GM23338 (cell line): ENCODE results near the gene EPHA10. TPM values are rescaled to one million over a fixed set of nuclear protein-coding genes. Genes with fewer than 3 reads are reported as not detected.
"Not testable (repeated sequence)": the region's sequence is repeated elsewhere in the genome, so short reads cannot be mapped to it uniquely, and the experiment has no call there.

Experiments
- ATAC-seq: fragments of 200-7000 bp; cut with Tn5 transposase; 3 replicates; pipeline ENCODE4 v1.9.1; 2020
- DNase-seq: peaks from one replicate; pipeline ENCODE4 v3.0.0-alpha.2; 2015; ENCODE audit warnings: low spot score
- H2AFZ ChIP-seq: fragments of 200-600 bp; sonication (generic); 2 replicates; pipeline ENCODE4 v1.8.0; 2016; ENCODE audit warnings: antibody characterized with exemption, mild to moderate bottlenecking, moderate library complexity
- H3F3A ChIP-seq: fragments of 200-600 bp; sonication (generic); replicated peaks from 2 replicates; pipeline ENCODE4 v1.8.0; 2017; ENCODE audit warnings: antibody characterized with exemption, mixed run types, low read depth
- H3K27ac ChIP-seq: fragments of 200-600 bp; sonication (generic); 2 replicates; pipeline ENCODE4 v1.6.1; 2016; ENCODE audit warnings: low read depth
- H3K27me3 ChIP-seq: fragments of 200-600 bp; sonication (generic); 2 replicates; pipeline ENCODE4 v1.8.0; 2016; ENCODE audit warnings: mild to moderate bottlenecking, mixed run types, moderate library complexity; ENCODE audit not compliant: insufficient read depth
- H3K36me3 ChIP-seq: fragments of 200-600 bp; sonication (generic); 2 replicates; pipeline ENCODE4 v1.8.0; 2016; ENCODE audit warnings: mild to moderate bottlenecking; ENCODE audit not compliant: insufficient read depth
- H3K4me1 ChIP-seq: fragments of 200-600 bp; sonication (generic); 2 replicates; pipeline ENCODE4 v1.8.0; 2016; ENCODE audit warnings: mild to moderate bottlenecking, moderate library complexity; ENCODE audit not compliant: insufficient read depth
- H3K4me2 ChIP-seq: fragments of 200-600 bp; sonication (generic); 2 replicates; pipeline ENCODE4 v1.7.1; 2017; ENCODE audit warnings: mixed run types
- H3K4me3 ChIP-seq: fragments of 200-600 bp; sonication (generic); 2 replicates; pipeline ENCODE4 v1.6.1; 2016; ENCODE audit warnings: mixed run types
- H3K79me2 ChIP-seq: fragments of 200-600 bp; sonication (generic); replicated peaks from 2 replicates; pipeline ENCODE4 v1.8.0; 2017; ENCODE audit warnings: mild to moderate bottlenecking; ENCODE audit not compliant: insufficient read depth
- H3K9me2 ChIP-seq: fragments of 200-600 bp; sonication (generic); 2 replicates; pipeline ENCODE4 v1.8.0; 2017; ENCODE audit not compliant: insufficient read depth
- H4K20me1 ChIP-seq: fragments of 200-600 bp; sonication (generic); replicated peaks from 2 replicates; pipeline ENCODE4 v1.8.0; 2017; ENCODE audit warnings: mild to moderate bottlenecking; ENCODE audit not compliant: insufficient read depth
- H3K27ac Mint-ChIP-seq: 2 replicates; pipeline ENCODE4 v1.8.0; 2020; ENCODE audit warnings: inconsistent platforms, mild to moderate bottlenecking, moderate library complexity, mixed read lengths
- H3K27me3 Mint-ChIP-seq: 3 replicates; pipeline ENCODE4 v1.8.0; 2022; ENCODE audit warnings: low read depth, mild to moderate bottlenecking, moderate library complexity, mixed read lengths, inconsistent platforms; ENCODE audit not compliant: insufficient read depth, poor library complexity
- H3K36me3 Mint-ChIP-seq: 3 replicates; pipeline ENCODE4 v1.8.0; 2021; ENCODE audit warnings: low read depth, mild to moderate bottlenecking, inconsistent platforms, moderate library complexity, mixed read lengths
- H3K4me1 Mint-ChIP-seq: 3 replicates; pipeline ENCODE4 v1.8.0; 2020; ENCODE audit warnings: mild to moderate bottlenecking, inconsistent platforms, mixed read lengths
- H3K4me3 Mint-ChIP-seq: 3 replicates; pipeline ENCODE4 v1.8.0; 2021; ENCODE audit warnings: moderate library complexity, mild to moderate bottlenecking, inconsistent platforms, mixed read lengths
- H3K9me3 Mint-ChIP-seq: 3 replicates; pipeline ENCODE4 v1.8.0; 2020; ENCODE audit warnings: moderate library complexity, mild to moderate bottlenecking, inconsistent platforms, mixed read lengths
- CREB1 ChIP-seq: fragments of 250-450 bp; sonication (Bioruptor Pico); IDR thresholded peaks from 2 replicates; pipeline ENCODE4 v1.5.0; 2020; ENCODE audit warnings: low read depth, mild to moderate bottlenecking, moderate library complexity
- NANOG ChIP-seq: IDR thresholded peaks from 2 replicates; pipeline ENCODE4 v1.6.1; 2016; ENCODE audit warnings: antibody characterized with exemption, borderline replicate concordance
- polyA plus RNA-seq: library from polyadenylated mRNA; unstranded; fragments of >200 nt; fragmentation: Nextera tagmentation; extraction: Ambion mirVana; gene quantifications from 2 replicates; pipeline ENCODE4 v1.2.1, GENCODE V29; 2016
- total RNA-seq: library from RNA; depleted of rRNA; stranded (reverse); fragments of >200 nt; shearing (Covaris generic); gene quantifications from 2 replicates; pipeline ENCODE4 v1.2.3, GENCODE V29; 2014
- TF ChIP-seq, protein P1 (sequence below), 2 experiments: fragments of 200-600 bp in 1 of 2; sonication (generic) in 1 of 2; conservative IDR thresholded peaks; 2 replicates each; pipeline versions ENCODE4 v1.5.1 to v1.6.1; 2016 to 2017; ENCODE audit warnings: antibody characterized with exemption in 2 of 2, low read depth in 2 of 2, mild to moderate bottlenecking in 2 of 2, moderate library complexity in 1 of 2
- TF ChIP-seq, protein P2 (sequence below): IDR thresholded peaks from one replicate; pipeline ENCODE4 v1.6.1; 2018; ENCODE audit warnings: antibody characterized with exemption; ENCODE audit not compliant: unreplicated experiment

EPHA10 gene
- total and polyA plus RNA-seq, 2 experiments from 2014 or later: 0.76 to 2.4 TPM

DNA sequence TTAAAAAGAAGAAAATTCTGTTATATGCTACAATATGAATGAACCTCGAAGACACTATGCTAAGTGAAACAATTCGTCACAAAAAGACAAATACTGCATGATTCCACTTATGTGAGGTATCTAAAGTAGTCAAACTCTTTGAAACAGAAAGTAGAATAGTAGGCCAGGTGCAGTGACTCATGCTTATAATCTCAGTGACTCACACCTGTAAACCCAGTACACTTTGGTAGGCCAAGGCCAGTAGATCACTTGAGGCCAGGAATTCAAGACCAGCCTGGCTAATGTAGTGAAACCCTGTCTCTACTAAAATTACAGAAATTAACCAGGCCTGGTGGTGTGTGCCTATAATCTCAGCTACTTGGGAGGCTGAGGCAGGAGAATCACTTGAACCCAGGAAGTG is 25.7 kb downstream of the EPHA10 start:
- ATAC-seq: no peak

DNA sequence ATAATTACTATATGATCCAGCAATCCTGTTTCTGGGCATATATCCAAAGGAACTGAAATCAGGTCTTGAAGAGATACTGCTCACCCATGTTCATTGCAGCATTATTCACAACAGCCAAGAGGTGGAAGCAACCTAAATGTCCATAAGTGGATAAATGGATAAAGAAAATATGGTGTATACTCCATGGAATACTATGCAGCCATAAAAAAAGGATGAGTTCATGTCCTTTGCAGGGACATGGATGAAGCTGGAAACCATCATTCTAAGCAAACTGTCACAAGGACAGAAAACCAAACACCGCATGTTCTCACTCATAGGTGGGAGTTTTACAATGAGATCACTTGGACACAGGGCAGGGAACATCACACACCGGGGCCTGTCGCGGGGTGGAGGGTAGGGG is 26.3 kb downstream of the EPHA10 start:
- not testable (repeated sequence) for H3K9me3 Mint-ChIP-seq, H3K4me2 ChIP-seq, H3K27ac Mint-ChIP-seq, H3K4me1 Mint-ChIP-seq, H3K4me3 Mint-ChIP-seq, ATAC-seq, H3K4me3 ChIP-seq, H2AFZ ChIP-seq, H3K9me2 ChIP-seq, H3K79me2 ChIP-seq, H3K27me3 Mint-ChIP-seq, H3K36me3 Mint-ChIP-seq, H3K36me3 ChIP-seq, DNase-seq, H3F3A ChIP-seq, H3K27ac ChIP-seq, H4K20me1 ChIP-seq, H3K4me1 ChIP-seq
- H3K27me3 ChIP-seq: peaks cover 14% of the 10 kb centered on the region

More for the DNA sequence above, 25.7 kb downstream of the EPHA10 start:
- Mint-ChIP-seq H3K4me1 (no peaks in the 10 kb centered on the region; the same call in 1 of the 3 replicates), H3K36me3 (no peaks in the 10 kb centered on the region), H3K27me3 (peaks cover 5% of the 10 kb centered on the region), H3K4me3 (no peak overlapping the region), H3K27ac (no peak overlapping the region), H3K9me3 (no peaks in the 10 kb centered on the region; the same call in 1 of the 3 replicates)
- Histone ChIP-seq H3K9me2 (no peaks in the 10 kb centered on the region), H3K4me1 (0 out of 2 replicates have a peak, but pooled peaks cover 4% of the 10 kb centered on the region), H4K20me1 (no peaks in the 10 kb centered on the region), H3K27ac (no peak overlapping the region), H2AFZ (no peak overlapping the region), H3K4me3 (no peak overlapping the region), H3K27me3 (peaks cover 9% of the 10 kb centered on the region), H3F3A (no peaks in the 10 kb centered on the region), H3K4me2 (no peak overlapping the region), H3K79me2 (no peaks in the 10 kb centered on the region), H3K36me3 (no peaks in the 10 kb centered on the region)
- DNase-seq: no peak
- TF ChIP-seq, protein P1, sequence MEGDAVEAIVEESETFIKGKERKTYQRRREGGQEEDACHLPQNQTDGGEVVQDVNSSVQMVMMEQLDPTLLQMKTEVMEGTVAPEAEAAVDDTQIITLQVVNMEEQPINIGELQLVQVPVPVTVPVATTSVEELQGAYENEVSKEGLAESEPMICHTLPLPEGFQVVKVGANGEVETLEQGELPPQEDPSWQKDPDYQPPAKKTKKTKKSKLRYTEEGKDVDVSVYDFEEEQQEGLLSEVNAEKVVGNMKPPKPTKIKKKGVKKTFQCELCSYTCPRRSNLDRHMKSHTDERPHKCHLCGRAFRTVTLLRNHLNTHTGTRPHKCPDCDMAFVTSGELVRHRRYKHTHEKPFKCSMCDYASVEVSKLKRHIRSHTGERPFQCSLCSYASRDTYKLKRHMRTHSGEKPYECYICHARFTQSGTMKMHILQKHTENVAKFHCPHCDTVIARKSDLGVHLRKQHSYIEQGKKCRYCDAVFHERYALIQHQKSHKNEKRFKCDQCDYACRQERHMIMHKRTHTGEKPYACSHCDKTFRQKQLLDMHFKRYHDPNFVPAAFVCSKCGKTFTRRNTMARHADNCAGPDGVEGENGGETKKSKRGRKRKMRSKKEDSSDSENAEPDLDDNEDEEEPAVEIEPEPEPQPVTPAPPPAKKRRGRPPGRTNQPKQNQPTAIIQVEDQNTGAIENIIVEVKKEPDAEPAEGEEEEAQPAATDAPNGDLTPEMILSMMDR (conservative IDR thresholded peaks at IDR 0.05; ENCODE audit: low read depth in 2 of 2): no peak
- no peak for TF ChIP-seq NANOG
- no peak for TF ChIP-seq CREB1 (CRISPR knock-in tag)
- TF ChIP-seq, protein P2, sequence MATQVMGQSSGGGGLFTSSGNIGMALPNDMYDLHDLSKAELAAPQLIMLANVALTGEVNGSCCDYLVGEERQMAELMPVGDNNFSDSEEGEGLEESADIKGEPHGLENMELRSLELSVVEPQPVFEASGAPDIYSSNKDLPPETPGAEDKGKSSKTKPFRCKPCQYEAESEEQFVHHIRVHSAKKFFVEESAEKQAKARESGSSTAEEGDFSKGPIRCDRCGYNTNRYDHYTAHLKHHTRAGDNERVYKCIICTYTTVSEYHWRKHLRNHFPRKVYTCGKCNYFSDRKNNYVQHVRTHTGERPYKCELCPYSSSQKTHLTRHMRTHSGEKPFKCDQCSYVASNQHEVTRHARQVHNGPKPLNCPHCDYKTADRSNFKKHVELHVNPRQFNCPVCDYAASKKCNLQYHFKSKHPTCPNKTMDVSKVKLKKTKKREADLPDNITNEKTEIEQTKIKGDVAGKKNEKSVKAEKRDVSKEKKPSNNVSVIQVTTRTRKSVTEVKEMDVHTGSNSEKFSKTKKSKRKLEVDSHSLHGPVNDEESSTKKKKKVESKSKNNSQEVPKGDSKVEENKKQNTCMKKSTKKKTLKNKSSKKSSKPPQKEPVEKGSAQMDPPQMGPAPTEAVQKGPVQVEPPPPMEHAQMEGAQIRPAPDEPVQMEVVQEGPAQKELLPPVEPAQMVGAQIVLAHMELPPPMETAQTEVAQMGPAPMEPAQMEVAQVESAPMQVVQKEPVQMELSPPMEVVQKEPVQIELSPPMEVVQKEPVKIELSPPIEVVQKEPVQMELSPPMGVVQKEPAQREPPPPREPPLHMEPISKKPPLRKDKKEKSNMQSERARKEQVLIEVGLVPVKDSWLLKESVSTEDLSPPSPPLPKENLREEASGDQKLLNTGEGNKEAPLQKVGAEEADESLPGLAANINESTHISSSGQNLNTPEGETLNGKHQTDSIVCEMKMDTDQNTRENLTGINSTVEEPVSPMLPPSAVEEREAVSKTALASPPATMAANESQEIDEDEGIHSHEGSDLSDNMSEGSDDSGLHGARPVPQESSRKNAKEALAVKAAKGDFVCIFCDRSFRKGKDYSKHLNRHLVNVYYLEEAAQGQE: no peak

DNA sequence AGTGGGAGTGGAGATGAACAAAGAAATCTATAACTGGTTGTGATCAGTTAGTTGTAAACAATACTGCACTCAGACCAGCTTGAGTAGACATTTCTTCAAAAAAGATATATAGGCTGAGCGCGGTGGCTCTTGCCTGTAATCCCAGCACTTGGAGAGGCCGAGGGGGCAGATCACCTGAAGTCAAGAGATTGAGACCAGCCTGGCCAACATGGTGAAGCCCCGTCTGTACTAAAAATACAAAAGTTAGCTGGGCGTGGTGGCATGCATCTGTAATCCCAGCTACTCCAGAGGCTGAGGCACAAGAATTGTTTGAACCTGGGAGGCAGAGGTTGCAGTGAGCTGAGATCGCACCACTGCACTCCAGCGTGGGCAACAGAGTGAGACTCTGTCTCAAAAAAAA is 26.9 kb downstream of the EPHA10 start:
- H3K27ac ChIP-seq, DNase-seq, H3F3A ChIP-seq, H3K27ac Mint-ChIP-seq, H3K27me3 Mint-ChIP-seq, H3K79me2 ChIP-seq, H3K9me3 Mint-ChIP-seq, H3K4me2 ChIP-seq, H4K20me1 ChIP-seq, H3K36me3 ChIP-seq, H3K4me1 Mint-ChIP-seq, H3K9me2 ChIP-seq, H3K4me1 ChIP-seq, ATAC-seq, H3K4me3 ChIP-seq, H3K36me3 Mint-ChIP-seq, H2AFZ ChIP-seq, H3K4me3 Mint-ChIP-seq: not testable (repeated sequence)
- H3K27me3 ChIP-seq: peaks cover 14% of the 10 kb centered on the region
